ENCODE data around the gene EHD4.

GRCh38 chr15:41922353-41922752, 50.0 kb downstream of the EHD4 start:
- TF ChIP-seq CTCF (conservative IDR thresholded peaks at IDR 0.05) (no peak), ZFX (IDR thresholded peaks at IDR 0.05) (no peak)
